Measurements from ENCODE around the gene SRRM2. TPM values are rescaled to one million over a fixed set of nuclear protein-coding genes. Genes with fewer than 3 reads are reported as not detected.

SRRM2 gene
- total RNA-seq, 1 experiment from 2014 or later: 617 TPM

- CTCF ChIA-PET: no interaction called here
- no peak overlapping the region for H3K27ac ChIP-seq (ENCODE audit: low read length)
- no peaks in the 10 kb centered on the region for H3K36me3 ChIP-seq (ENCODE audit: control insufficient read depth, insufficient read depth, low read length)
- DNase-seq (ENCODE audit: low read depth, low spot score) (no peak), ATAC-seq (no peak)
- intact Hi-C loops (cut with micrococcal nuclease; ENCODE audit: unreplicated experiment): no loop called here
- POLR2A ChIA-PET: no interaction called here
- H3K4me1 ChIP-seq (ENCODE audit: control insufficient read depth, insufficient read depth, low read length): 0 out of 2 replicates have a peak, but pooled peaks cover 2% of the 10 kb centered on the region
- in situ Hi-C loops (cut with HindIII; ENCODE audit: low pct_unique_long_range_greater_than_20kb, low sequenced_read_pairs): no loop called here
- no peak overlapping the region for H3K4me3 ChIP-seq (ENCODE audit: low read depth in 2 of 2, low read length in 2 of 2)
- H3K27me3 ChIP-seq (ENCODE audit: control insufficient read depth, insufficient read depth, low read length): no peaks in the 10 kb centered on the region
- BruUV-seq (replicated peaks): no TSS peak
- TF ChIP-seq CTCF (IDR thresholded peaks at IDR 0.05): no peak
- TF ChIP-seq TCF7L2 (IDR thresholded peaks at IDR 0.05; ENCODE audit: low read depth, low read length): no peak
- no peak for TF ChIP-seq REST (IDR thresholded peaks at IDR 0.05; ENCODE audit: insufficient read depth in 1 of 2, low read depth in 2 of 2, low read length in 1 of 2)
- no peak for TF ChIP-seq SIN3A (IDR thresholded peaks at IDR 0.05; ENCODE audit: borderline replicate concordance, insufficient read depth, low read depth, low read length)
- H3K9me3 ChIP-seq (ENCODE audit: control insufficient read depth, insufficient read depth, low read depth, low read length): peaks cover 7% of the 10 kb centered on the region; the same call in 1 of the 2 replicates
Measured at GRCh38 chr16:2798723-2799204, 46.3 kb downstream of the SRRM2 start.

- DNase-seq (ENCODE audit: low read depth, low spot score) (no peak), ATAC-seq (peak; percentile 52)
- Histone ChIP-seq H3K4me1 (ENCODE audit: control insufficient read depth, insufficient read depth, low read length) (0 out of 2 replicates have a peak, but pooled peaks cover 2% of the 10 kb centered on the region), H3K27me3 (ENCODE audit: control insufficient read depth, insufficient read depth, low read length) (no peaks in the 10 kb centered on the region), H3K4me3 (ENCODE audit: low read depth in 2 of 2, low read length in 2 of 2) (no peak overlapping the region), H3K27ac (ENCODE audit: low read length) (no peak overlapping the region), H3K9me3 (ENCODE audit: control insufficient read depth, insufficient read depth, low read depth, low read length) (peaks cover 10% of the 10 kb centered on the region; the same call in 1 of the 2 replicates), H3K36me3 (ENCODE audit: control insufficient read depth, insufficient read depth, low read length) (no peaks in the 10 kb centered on the region)
- ChIA-PET POLR2A (no interaction called here), CTCF (no interaction called here)
- TF ChIP-seq CTCF (IDR thresholded peaks at IDR 0.05): no peak
- TF ChIP-seq POLR2AphosphoS5 (IDR thresholded peaks at IDR 0.05; ENCODE audit: low read depth, low read length): no peak
- no peak for TF ChIP-seq SIN3A (IDR thresholded peaks at IDR 0.05; ENCODE audit: borderline replicate concordance, insufficient read depth, low read depth, low read length)
- no peak for TF ChIP-seq TCF7L2 (IDR thresholded peaks at IDR 0.05; ENCODE audit: low read depth, low read length)
- TF ChIP-seq REST (IDR thresholded peaks at IDR 0.05; ENCODE audit: insufficient read depth in 1 of 2, low read depth in 2 of 2, low read length in 1 of 2): no peak
- intact Hi-C loops (cut with micrococcal nuclease; ENCODE audit: unreplicated experiment): no loop called here
- in situ Hi-C loops (cut with HindIII; ENCODE audit: low pct_unique_long_range_greater_than_20kb, low sequenced_read_pairs): no loop called here
- no TSS peak for BruUV-seq (replicated peaks)
Measured at GRCh38 chr16:2799205-2799858, 46.9 kb downstream of the SRRM2 start.

All from Panc1 (cell line).